ENCODE measurements around the gene C3AR1.

- TF ChIP-seq SNAI2 (CRISPR knock-in tag; IDR thresholded peaks at IDR 0.05) (no peak), RARB (CRISPR knock-in tag; IDR thresholded peaks at IDR 0.05) (no peak)
Measured at GRCh38 chr12:8037046-8037663, 29.0 kb downstream of the C3AR1 start.

Data from SK-N-SH treated with all-trans-retinoic acid at 6 μM for 48 hours (cell line).